GM23338 (cell line): ENCODE results near the gene NLRC5.

ENCODE experiments used
- CREB1 ChIP-seq: fragments of 250-450 bp; sonication (Bioruptor Pico); IDR thresholded peaks from 2 replicates; pipeline ENCODE4 v1.5.0; 2020; ENCODE audit warnings: low read depth, mild to moderate bottlenecking, moderate library complexity
- EZH2 ChIP-seq: fragments of 200-600 bp; sonication (generic); IDR thresholded peaks from one replicate; pipeline ENCODE4 v1.8.0; 2017; ENCODE audit warnings: antibody characterized with exemption, mild to moderate bottlenecking, low read depth; ENCODE audit not compliant: unreplicated experiment
- EZH2phosphoT487 ChIP-seq: fragments of 200-600 bp; sonication (generic); IDR thresholded peaks from one replicate; pipeline ENCODE4 v1.8.1; 2018; ENCODE audit warnings: antibody characterized with exemption; ENCODE audit not compliant: unreplicated experiment
- NANOG ChIP-seq: IDR thresholded peaks from 2 replicates; pipeline ENCODE4 v1.6.1; 2016; ENCODE audit warnings: antibody characterized with exemption, borderline replicate concordance
- POLR2AphosphoS5 ChIP-seq: IDR thresholded peaks from 2 replicates; pipeline ENCODE4 v1.6.1; 2016; ENCODE audit warnings: antibody characterized with exemption, low read depth
- ZNF114 ChIP-seq: fragments of 250-450 bp; sonication (Bioruptor Pico); IDR thresholded peaks from 2 replicates; pipeline ENCODE4 v1.5.0; 2020; ENCODE audit warnings: mild to moderate bottlenecking, moderate library complexity
- TF ChIP-seq, protein P1 (sequence below), 2 experiments: fragments of 200-600 bp in 1 of 2; sonication (generic) in 1 of 2; conservative IDR thresholded peaks; 2 replicates each; pipeline versions ENCODE4 v1.5.1 to v1.6.1; 2016 to 2017; ENCODE audit warnings: antibody characterized with exemption in 2 of 2, low read depth in 2 of 2, mild to moderate bottlenecking in 2 of 2, moderate library complexity in 1 of 2
- TF ChIP-seq, protein P2 (sequence below): IDR thresholded peaks from one replicate; pipeline ENCODE4 v1.6.1; 2018; ENCODE audit warnings: antibody characterized with exemption; ENCODE audit not compliant: unreplicated experiment
- TF ChIP-seq, protein P3 (sequence below): IDR thresholded peaks from 2 replicates; pipeline ENCODE4 v1.6.1; 2016; ENCODE audit warnings: antibody characterized with exemption

DNA sequence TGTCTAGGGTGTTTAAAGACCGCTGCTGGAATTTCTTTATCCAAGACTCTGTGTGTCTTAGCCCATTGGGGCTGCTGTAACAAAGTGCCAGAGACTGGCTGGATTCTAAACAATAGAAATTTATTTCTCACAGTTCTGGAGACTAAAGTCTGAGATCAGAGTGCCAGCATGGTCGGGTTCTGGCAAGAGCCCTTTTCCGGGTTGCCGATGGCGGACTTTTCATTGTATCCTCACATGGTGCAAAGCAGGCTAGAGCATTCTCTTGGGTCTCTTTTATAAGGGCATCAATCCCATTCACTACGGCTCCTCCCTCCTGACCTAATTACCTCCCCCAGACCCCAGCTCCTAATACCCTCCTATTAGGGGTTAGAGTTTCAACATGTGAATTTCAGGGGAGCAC, 9.5 kb downstream of the NLRC5 start:
- TF ChIP-seq, protein P1, sequence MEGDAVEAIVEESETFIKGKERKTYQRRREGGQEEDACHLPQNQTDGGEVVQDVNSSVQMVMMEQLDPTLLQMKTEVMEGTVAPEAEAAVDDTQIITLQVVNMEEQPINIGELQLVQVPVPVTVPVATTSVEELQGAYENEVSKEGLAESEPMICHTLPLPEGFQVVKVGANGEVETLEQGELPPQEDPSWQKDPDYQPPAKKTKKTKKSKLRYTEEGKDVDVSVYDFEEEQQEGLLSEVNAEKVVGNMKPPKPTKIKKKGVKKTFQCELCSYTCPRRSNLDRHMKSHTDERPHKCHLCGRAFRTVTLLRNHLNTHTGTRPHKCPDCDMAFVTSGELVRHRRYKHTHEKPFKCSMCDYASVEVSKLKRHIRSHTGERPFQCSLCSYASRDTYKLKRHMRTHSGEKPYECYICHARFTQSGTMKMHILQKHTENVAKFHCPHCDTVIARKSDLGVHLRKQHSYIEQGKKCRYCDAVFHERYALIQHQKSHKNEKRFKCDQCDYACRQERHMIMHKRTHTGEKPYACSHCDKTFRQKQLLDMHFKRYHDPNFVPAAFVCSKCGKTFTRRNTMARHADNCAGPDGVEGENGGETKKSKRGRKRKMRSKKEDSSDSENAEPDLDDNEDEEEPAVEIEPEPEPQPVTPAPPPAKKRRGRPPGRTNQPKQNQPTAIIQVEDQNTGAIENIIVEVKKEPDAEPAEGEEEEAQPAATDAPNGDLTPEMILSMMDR (conservative IDR thresholded peaks at IDR 0.05; ENCODE audit: low read depth in 2 of 2): no peak
- TF ChIP-seq EZH2 (no peak), POLR2AphosphoS5 (no peak), ZNF114 (CRISPR knock-in tag) (no peak), EZH2phosphoT487 (no peak), NANOG (no peak), CREB1 (CRISPR knock-in tag) (no peak)
- TF ChIP-seq, protein P2, sequence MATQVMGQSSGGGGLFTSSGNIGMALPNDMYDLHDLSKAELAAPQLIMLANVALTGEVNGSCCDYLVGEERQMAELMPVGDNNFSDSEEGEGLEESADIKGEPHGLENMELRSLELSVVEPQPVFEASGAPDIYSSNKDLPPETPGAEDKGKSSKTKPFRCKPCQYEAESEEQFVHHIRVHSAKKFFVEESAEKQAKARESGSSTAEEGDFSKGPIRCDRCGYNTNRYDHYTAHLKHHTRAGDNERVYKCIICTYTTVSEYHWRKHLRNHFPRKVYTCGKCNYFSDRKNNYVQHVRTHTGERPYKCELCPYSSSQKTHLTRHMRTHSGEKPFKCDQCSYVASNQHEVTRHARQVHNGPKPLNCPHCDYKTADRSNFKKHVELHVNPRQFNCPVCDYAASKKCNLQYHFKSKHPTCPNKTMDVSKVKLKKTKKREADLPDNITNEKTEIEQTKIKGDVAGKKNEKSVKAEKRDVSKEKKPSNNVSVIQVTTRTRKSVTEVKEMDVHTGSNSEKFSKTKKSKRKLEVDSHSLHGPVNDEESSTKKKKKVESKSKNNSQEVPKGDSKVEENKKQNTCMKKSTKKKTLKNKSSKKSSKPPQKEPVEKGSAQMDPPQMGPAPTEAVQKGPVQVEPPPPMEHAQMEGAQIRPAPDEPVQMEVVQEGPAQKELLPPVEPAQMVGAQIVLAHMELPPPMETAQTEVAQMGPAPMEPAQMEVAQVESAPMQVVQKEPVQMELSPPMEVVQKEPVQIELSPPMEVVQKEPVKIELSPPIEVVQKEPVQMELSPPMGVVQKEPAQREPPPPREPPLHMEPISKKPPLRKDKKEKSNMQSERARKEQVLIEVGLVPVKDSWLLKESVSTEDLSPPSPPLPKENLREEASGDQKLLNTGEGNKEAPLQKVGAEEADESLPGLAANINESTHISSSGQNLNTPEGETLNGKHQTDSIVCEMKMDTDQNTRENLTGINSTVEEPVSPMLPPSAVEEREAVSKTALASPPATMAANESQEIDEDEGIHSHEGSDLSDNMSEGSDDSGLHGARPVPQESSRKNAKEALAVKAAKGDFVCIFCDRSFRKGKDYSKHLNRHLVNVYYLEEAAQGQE: no peak
- TF ChIP-seq, protein P3, sequence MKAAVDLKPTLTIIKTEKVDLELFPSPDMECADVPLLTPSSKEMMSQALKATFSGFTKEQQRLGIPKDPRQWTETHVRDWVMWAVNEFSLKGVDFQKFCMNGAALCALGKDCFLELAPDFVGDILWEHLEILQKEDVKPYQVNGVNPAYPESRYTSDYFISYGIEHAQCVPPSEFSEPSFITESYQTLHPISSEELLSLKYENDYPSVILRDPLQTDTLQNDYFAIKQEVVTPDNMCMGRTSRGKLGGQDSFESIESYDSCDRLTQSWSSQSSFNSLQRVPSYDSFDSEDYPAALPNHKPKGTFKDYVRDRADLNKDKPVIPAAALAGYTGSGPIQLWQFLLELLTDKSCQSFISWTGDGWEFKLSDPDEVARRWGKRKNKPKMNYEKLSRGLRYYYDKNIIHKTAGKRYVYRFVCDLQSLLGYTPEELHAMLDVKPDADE: no peak
